HG02885 (cell line): ENCODE data around the gene KDM6A.
A peak's percentile ranks its signal among the peaks of the same experiment; 100 is the strongest.
"Not testable (repeated sequence)": the region's sequence is repeated elsewhere in the genome, so short reads cannot be mapped to it uniquely, and the experiment has no call there.

ENCODE experiments used
- ATAC-seq: cut with Tn5 transposase; IDR thresholded peaks from one replicate; pipeline ENCODE4 v1.9.1; 2021; ENCODE audit warnings: mild to moderate bottlenecking; ENCODE audit not compliant: unreplicated experiment, poor library complexity

Gene KDM6A

DNA sequence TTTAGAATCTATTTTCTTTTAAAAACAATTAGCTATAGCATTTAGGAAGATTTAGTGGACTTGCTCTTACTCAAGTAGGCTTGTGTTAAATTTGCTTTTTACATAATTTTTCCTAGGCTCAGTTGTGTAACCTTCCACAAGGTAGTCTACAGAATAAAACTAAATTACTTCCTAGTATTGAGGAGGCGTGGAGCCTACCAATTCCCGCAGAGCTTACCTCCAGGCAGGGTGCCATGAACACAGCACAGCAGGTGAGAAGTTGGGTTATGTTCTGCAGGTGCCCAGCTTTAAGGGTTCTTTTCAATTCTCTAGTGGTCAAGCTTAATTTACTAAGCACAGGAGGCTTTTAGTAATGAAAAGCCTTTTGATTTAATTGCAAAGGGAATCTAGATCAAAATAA is 186.9 kb downstream of the KDM6A start:
- not testable (repeated sequence) for ATAC-seq

DNA sequence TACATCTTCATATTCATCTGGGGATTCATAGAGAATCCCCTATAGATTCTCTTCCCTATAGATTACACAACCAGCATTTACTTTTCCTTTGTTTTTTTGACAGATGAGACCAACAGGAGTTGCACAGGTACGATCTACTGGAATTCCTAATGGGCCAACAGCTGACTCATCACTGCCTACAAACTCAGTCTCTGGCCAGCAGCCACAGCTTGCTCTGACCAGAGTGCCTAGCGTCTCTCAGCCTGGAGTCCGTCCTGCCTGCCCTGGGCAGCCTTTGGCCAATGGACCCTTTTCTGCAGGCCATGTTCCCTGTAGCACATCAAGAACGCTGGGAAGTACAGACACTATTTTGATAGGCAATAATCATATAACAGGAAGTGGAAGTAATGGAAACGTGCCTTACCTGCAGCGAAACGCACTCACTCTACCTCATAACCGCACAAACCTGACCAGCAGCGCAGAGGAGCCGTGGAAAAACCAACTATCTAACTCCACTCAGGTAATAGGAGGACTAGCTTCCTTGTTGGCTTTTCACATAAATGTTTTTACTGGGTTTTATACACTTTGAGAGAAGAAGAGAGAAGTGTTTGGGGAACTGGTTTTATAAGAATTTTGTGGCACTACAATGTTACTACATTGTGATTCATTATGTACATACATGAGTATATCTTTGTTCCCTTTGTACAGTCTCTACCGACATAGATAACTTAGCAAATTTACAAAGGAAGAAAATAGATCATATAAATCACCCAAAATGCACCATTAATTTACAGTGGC is 190.5 kb downstream of the KDM6A start:
- ATAC-seq: no peak

GRCh38 chrX:45068569-45068968 is 195.6 kb downstream of the KDM6A start:
- ATAC-seq: no peak

- ATAC-seq: peak; percentile 55
Observed at GRCh38 chrX:45070116-45071007, 197.4 kb downstream of the KDM6A start.

DNA sequence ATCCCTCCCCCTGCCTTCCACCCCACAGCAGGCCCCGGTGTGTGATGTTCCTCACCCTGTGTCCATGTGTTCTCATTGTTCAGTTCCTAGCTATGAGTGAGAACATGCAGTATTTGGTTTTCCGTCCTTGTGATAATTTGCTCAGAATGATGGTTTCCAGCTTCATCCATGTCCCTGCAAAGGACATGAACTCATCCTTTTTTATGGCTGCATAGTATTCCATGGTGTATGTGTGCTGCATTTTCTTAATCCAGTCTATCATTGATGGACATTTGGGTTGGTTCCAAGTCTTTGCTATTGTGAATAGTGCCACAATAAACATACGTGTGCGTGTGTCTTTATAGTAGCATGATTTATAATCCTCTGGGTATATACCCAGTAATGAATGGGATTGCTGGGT is 200.0 kb downstream of the KDM6A start:
- ATAC-seq: not testable (repeated sequence)

- peak; percentile 82 for ATAC-seq
Observed at GRCh38 chrX:45077748-45078424, 204.9 kb downstream of the KDM6A start.

GRCh38 chrX:45083314-45083713 is 210.3 kb downstream of the KDM6A start:
- ATAC-seq: no peak

- no peak for ATAC-seq
Observed at GRCh38 chrX:45110494-45110893, 237.5 kb downstream of the KDM6A start.

DNA sequence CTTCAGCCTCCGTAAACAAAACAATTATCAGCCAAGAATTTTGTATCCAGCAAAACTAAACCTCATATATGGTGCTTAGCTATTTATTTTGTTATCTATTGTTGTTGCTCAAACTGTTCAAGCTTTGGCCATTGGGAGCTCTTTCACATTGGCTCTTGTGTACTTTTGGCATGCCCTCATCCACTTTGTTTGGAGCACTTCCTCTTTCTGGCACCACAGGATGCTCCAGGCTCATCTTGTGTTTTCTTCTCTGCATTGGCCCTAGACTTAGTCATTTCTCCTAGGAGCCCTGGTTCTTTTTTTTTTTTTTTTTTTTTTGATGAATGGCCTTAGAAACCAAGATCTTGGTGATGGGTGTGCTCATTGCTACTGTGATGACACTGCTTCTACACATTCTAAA is 253.2 kb downstream of the KDM6A start:
- ATAC-seq: no peak

DNA sequence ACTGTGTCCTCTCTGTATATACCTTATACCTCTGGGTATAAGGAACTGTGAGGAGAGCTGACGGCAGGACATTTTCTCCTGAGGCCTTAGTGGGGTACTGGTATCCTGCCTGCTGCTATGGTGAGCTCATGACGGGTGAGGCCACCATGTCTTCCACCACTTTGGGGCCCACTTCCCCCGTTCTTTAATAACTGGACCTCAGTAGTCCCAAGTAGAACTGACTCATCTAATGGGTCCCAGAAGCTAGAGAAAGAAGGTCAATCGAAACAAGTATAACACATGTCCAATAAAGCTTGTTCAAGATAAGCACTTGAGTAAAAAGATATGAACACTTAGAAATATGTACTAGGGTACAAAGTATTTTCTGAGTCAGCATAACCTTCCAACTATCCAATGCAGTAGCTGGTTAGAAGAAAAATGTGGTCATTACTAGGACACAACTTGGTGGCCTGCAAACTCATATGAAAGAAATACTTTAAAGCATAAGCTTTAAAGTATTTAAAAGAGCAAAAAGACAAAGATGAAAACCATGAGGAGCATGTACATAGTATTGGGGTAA is 256.0 kb downstream of the KDM6A start:
- no peak for ATAC-seq

GRCh38 chrX:45133465-45133864 is 260.5 kb downstream of the KDM6A start:
- ATAC-seq: no peak

GRCh38 chrX:45134315-45134731 is 261.3 kb downstream of the KDM6A start:
- ATAC-seq: no peak

GRCh38 chrX:45134775-45135174 is 261.8 kb downstream of the KDM6A start:
- ATAC-seq: no peak

DNA sequence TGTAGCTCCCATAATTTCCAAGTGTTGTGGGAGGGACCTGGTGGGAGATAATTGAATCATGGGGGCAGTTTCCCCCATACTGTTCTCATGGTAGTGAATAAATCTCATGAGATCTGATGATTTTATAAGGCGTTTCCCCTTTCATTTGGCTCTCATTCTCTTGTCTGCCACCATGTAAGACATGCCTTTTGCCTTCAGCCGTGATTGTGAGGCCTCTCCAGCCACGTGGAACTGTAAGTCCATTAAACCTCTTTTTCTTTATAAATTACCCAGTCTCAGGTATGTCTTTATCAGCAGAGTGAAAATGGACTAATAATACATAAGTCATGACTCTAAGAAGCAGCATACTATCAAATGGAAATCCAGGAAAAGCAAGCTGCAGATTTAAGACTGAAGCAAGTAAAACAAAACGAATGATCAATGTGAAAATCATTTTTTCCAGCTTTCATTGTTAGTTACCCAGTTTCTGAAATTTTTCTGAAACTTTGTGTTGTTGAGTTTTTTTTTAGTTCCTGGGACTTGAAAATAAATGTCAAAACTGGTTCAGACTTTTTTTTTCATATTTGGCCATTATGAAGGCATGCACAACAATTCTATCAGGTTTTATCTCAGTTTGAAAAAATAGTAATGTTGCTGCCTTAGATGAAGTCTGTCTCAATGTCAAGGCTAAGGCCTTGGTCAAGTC is 262.5 kb downstream of the KDM6A start:
- not testable (repeated sequence) for ATAC-seq

GRCh38 chrX:45137531-45137930 is 264.5 kb downstream of the KDM6A start:
- ATAC-seq: no peak

DNA sequence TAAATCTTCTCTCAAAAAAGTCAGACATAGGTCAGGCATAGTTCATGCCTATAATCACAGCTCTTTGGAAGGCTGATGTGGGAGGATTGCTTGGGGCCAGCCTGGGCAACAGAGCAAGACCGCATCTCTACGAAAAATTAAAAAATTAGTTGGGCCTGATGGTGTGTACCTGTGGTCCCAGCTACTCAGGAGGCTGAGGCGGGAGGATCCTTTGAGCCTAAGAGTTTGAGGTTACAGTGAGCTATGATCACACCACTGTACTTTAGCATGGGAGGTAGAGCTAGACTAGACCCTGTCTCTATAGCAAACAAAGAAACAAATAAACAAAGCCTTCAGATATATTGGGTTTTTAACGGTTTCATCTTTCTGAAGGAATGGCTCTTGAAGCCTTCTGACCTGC is 265.5 kb downstream of the KDM6A start:
- no peak for ATAC-seq

DNA sequence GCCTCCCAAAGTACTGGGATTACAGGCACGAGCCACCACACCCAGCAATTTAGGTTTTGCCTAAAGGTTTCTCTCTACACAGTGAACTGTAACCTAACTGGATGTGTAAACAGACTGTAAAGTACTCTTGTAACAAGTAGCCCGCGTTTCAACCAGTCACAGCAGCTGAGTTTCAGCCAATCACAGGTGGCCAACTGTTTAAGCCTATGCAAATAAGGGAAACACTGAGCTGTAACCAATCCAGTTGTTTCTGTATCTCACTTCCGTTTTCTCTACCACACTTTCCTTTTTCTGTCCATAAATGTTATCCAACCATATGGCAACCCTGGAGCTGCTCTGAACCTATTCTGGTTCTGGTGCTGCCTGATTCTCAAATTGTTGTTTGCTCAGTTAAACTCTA is 267.8 kb downstream of the KDM6A start:
- ATAC-seq: no peak

GRCh38 chrX:45142185-45142584 is 269.2 kb downstream of the KDM6A start:
- ATAC-seq: no peak

DNA sequence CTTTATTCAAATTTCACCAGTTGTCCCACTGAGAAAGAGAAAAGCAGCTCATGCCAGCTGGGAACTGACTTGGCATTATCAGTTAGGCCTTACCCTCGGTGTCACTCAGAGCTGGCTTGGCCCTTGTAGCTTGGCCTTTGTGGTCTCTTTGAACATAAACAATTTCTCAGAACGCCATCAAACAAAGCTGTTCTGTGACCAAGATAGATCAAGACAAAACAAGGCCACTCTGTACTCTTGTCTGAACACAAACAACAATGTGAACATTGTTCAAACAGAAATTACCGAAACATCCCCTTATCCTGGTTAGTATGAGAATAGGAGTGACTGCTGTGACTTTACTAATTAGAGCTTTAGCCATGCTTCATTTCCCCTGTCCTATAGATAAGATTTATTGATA is 270.5 kb downstream of the KDM6A start:
- no peak for ATAC-seq
